Urothelium cell line (cell line): Measurements from ENCODE around the gene CHMP4B.

Experiments used
- DNase-seq: peaks from one replicate; pipeline ENCODE4 v3.0.0; 2011; ENCODE audit warnings: low spot score, mixed read lengths
- FAIRE-seq: peaks from 2 replicates; lab custom pipeline; 2011; peaks lifted over from hg19 to GRCh38; lab: Jason Lieb, UNC

CHMP4B gene, protein sequence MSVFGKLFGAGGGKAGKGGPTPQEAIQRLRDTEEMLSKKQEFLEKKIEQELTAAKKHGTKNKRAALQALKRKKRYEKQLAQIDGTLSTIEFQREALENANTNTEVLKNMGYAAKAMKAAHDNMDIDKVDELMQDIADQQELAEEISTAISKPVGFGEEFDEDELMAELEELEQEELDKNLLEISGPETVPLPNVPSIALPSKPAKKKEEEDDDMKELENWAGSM

GRCh38 chr20:33810885-33811775 lies at the start of gene CHMP4B:
TSS of gene CHMP4B (plus strand) at chr20:33811348. CDS start at chr20:33811469, 121 bp downstream.
- peak; percentile 59 for FAIRE-seq

DNA sequence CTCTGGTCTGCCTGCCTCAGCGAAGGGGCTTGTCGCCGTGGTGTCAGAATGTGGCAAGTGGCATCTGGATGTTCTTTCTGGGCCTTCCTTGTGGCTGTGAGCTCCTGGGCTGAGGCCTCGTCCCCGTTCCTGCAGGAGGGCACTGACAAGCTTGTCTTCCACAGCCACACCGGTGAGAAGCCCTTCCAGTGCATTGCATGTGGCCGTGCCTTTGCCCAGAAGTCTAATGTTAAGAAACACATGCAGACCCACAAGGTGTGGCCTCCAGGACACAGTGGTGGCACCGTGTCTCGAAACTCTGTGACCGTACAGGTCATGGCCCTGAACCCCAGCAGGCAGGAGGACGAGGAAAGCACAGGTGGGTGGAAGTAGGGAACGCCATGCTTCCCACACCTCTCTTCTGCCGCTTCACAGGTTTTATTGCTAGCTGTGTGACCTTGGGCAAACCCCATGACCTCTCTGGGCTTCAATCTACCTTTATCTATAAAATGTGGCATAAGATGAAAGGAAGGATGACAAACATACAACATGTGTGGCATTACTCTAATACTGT lies 49.4 kb upstream of the CHMP4B start:
- no peak for FAIRE-seq

More at GRCh38 chr20:33810885-33811775, at the start of gene CHMP4B:
- DNase-seq: peak; percentile 100

DNA sequence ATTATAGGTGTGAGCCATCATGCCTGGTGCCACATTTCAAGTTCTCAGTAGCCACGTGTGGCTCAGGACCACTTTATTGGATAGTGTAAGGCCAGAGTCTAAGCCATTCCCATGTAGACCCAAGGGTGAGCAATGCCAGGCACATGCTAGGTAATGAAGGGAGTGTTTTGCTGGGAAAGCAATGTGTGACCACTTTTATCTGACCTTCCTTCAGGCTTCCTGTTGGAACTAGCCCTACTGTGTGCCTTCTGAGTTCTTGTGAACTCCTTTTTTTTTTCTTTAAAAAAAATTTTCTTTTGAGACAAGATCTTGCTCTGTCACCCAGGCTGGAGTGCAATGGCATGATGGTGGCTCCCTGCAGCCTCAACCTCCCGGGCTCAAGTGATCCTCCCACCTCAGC lies 46.0 kb upstream of the CHMP4B start:
- FAIRE-seq (no peak), DNase-seq (no peak)

More for the DNA sequence above, 49.4 kb upstream of the CHMP4B start:
- DNase-seq: no peak

GRCh38 chr20:33765592-33765991 lies 45.6 kb upstream of the CHMP4B start:
- FAIRE-seq (no peak), DNase-seq (no peak)

GRCh38 chr20:33766686-33767085 lies 44.5 kb upstream of the CHMP4B start:
- no peak for FAIRE-seq
- no peak for DNase-seq

- no peak for FAIRE-seq
- no peak for DNase-seq
These were observed 43.4 kb upstream of the CHMP4B start for GRCh38 chr20:33767777-33768138.

GRCh38 chr20:33769043-33769442 lies 42.1 kb upstream of the CHMP4B start:
- FAIRE-seq (no peak), DNase-seq (no peak)

GRCh38 chr20:33770005-33770404 lies 41.1 kb upstream of the CHMP4B start:
- DNase-seq: no peak
- FAIRE-seq: no peak

GRCh38 chr20:33771938-33772337 lies 39.2 kb upstream of the CHMP4B start:
- no peak for FAIRE-seq
- no peak for DNase-seq

GRCh38 chr20:33772439-33772838 lies 38.7 kb upstream of the CHMP4B start:
- DNase-seq (no peak), FAIRE-seq (no peak)

- no peak for FAIRE-seq
- DNase-seq: no peak
These were observed 37.6 kb upstream of the CHMP4B start for GRCh38 chr20:33773412-33774089.

DNA sequence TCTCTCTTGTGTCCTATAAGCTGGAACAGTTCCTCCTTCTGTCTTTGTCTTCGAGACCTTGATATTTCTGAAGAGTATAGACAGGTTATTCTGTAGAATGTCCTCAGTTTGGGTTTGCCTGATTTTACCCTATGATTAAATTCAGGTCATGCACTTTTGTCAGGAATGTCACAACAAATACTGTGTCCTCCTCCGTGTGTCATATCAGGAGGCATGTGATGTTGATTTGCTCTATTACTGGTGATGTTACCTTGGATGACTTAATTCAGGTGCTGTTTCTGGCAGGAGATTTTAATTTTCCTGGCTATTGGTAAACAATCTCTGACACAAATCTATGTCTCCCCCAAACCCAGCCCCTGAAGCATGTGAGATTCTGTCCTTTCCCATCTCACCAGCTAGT lies 33.3 kb upstream of the CHMP4B start:
- DNase-seq (no peak), FAIRE-seq (no peak)

- no peak for DNase-seq
- FAIRE-seq: no peak
These were observed 30.0 kb upstream of the CHMP4B start for GRCh38 chr20:33781133-33781532.

GRCh38 chr20:33781945-33782344 lies 29.2 kb upstream of the CHMP4B start:
- FAIRE-seq (no peak), DNase-seq (no peak)

DNA sequence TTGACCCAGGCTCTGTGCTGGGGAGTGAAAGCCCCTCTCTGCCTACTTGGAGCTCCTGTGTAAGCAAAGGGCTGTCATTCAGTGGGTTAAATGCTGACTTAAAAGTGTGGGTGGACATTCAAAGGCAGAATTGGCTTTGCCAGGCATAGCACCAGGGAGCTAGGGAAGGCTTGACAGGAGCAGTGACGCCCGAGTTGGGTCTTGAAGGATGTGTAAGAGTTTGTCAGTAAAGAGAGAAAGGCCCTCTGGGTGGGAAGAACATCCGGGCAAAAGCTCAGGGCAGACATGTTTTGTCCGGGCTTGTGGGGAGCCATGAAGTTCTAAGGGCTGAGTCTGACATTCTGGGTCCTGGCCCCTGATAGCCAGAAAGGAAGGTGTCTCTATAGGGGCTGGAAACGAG lies 27.9 kb upstream of the CHMP4B start:
- DNase-seq: no peak
- FAIRE-seq: no peak

DNA sequence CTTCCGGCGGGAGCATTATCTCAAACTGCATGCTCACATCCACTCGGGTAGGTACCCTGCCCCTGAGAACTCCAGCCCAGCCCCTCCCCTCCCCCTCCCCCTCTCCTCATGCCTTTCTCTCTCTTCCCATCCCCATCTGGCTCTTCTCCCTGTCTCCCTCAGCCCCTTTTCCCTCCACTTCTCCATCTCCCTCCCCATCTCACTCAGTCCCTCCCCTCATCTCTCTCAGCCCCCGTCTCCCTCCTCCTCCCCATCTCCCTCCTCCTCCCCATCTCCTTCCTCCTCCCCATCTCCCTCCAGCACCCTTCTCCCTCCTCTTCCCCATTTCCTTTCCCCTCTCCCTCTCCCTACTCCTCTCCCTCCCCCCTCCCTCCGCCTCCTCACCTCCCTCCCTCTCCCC lies 27.3 kb upstream of the CHMP4B start:
- no peak for FAIRE-seq
- DNase-seq: no peak

DNA sequence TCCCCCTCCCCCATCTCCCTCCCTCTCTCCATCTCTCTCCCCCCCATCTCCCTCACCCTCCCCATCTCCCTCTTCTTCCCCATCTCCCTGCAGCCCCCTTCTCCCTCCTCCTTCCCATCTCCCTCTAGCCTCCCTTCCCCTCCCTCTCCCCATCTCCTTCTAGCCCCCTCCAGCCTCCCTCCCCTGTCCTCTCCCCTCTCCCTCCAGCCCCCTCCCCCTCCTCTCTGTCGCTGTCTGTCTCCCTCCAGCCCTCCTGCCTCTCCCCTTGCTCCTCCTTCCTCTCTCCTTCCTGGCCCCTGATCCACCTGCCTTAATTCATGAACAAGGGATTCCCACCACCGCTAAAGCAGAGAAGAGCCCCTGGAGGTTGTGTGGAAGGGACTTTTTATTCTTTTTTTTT lies 26.9 kb upstream of the CHMP4B start:
- DNase-seq (no peak), FAIRE-seq (no peak)

GRCh38 chr20:33785503-33785902 lies 25.6 kb upstream of the CHMP4B start:
- FAIRE-seq: no peak
- DNase-seq: no peak

- no peak for FAIRE-seq
These were observed 23.8 kb upstream of the CHMP4B start for GRCh38 chr20:33787253-33787891.

GRCh38 chr20:33788351-33789049 lies 22.6 kb upstream of the CHMP4B start:
- FAIRE-seq (no peak), DNase-seq (no peak)

More at GRCh38 chr20:33787253-33787891, 23.8 kb upstream of the CHMP4B start:
- DNase-seq: no peak
